CD4-positive, alpha-beta T cell (primary cell): ENCODE results near the gene ATL1. TPM values are rescaled to one million over a fixed set of nuclear protein-coding genes. Genes with fewer than 3 reads are reported as not detected.

Experiments
- ATAC-seq: fragments of 200-7000 bp; cut with Tn5 transposase; one replicate; pipeline ENCODE4 v1.10.0; 2022; ENCODE audit warnings: mild to moderate bottlenecking; ENCODE audit not compliant: poor library complexity
- CTCF ChIA-PET: fragments of 350-600 bp; sonication (Branson Sonifier 250); formaldehyde crosslinking; loops from one replicate; lab custom pipeline; 2021; ENCODE audit warnings: antibody characterized with exemption, inconsistent platforms; lab: Charles Lee
- POLR2A ChIA-PET: fragments of 350-600 bp; sonication (Branson Sonifier 250); formaldehyde crosslinking; loops from one replicate; lab custom pipeline; 2021; ENCODE audit warnings: antibody characterized with exemption, inconsistent platforms; lab: Charles Lee
- DNase-seq, 14 experiments: peaks; one replicate each; pipeline ENCODE4 v3.0.0-alpha.2; 2013 to 2020; ENCODE audit warnings: mixed read lengths in 2 of 14
- H3K27ac ChIP-seq, 2 donors: one replicate each; pipeline versions ENCODE4 v1.5.1 to v1.7.0; 2013; ENCODE audit warnings: low read length in 2 of 2, low read depth in 1 of 2, mild to moderate bottlenecking in 1 of 2
- H3K27me3 ChIP-seq, 2 experiments: 1 replicate in 1 of 2; 2 replicates in 1 of 2; pipeline versions ENCODE4 v1.6.1 to v1.7.0; 2013; ENCODE audit warnings: low read length in 2 of 2, control low read depth in 1 of 2, mild to moderate bottlenecking in 1 of 2, moderate library complexity in 1 of 2; ENCODE audit not compliant: insufficient read depth in 2 of 2, control insufficient read depth in 1 of 2
- H3K36me3 ChIP-seq: one replicate; pipeline ENCODE4 v1.6.1; 2013; ENCODE audit warnings: low read length, control low read depth; ENCODE audit not compliant: insufficient read depth
- H3K4me1 ChIP-seq: one replicate; pipeline ENCODE4 v1.6.1; 2013; ENCODE audit warnings: low read length, control low read depth; ENCODE audit not compliant: insufficient read depth
- H3K4me3 ChIP-seq: one replicate; pipeline ENCODE4 v1.5.1; 2013; ENCODE audit warnings: mild to moderate bottlenecking, low read length, moderate library complexity
- H3K9me3 ChIP-seq, 2 experiments: 1 replicate in 1 of 2; 2 replicates in 1 of 2; pipeline versions ENCODE4 v1.6.1 to v1.7.0; 2013; ENCODE audit warnings: low read length in 2 of 2, mild to moderate bottlenecking in 2 of 2, control low read depth in 1 of 2, moderate library complexity in 1 of 2; ENCODE audit not compliant: control insufficient read depth in 1 of 2, insufficient read depth in 1 of 2
- H3K27ac Mint-ChIP-seq: one replicate; pipeline ENCODE4 v1.8.0; 2020; ENCODE audit warnings: mixed read lengths
- H3K27me3 Mint-ChIP-seq: one replicate; pipeline ENCODE4 v1.8.0; 2021; ENCODE audit warnings: mixed read lengths
- H3K36me3 Mint-ChIP-seq: one replicate; pipeline ENCODE4 v1.8.0; 2021; ENCODE audit warnings: low read depth, mixed read lengths
- H3K4me1 Mint-ChIP-seq: one replicate; pipeline ENCODE4 v1.8.0; 2021; ENCODE audit warnings: low read depth, mixed read lengths
- H3K4me3 Mint-ChIP-seq: one replicate; pipeline ENCODE4 v1.8.0; 2020; ENCODE audit warnings: mild to moderate bottlenecking, mixed read lengths
- H3K9me3 Mint-ChIP-seq: one replicate; pipeline ENCODE4 v1.8.0; 2020; ENCODE audit warnings: mixed read lengths
- intact Hi-C, 2 experiments: fragments of 100-400 bp; cut with DNase I in 1 of 2; cut with micrococcal nuclease in 1 of 2; formaldehyde crosslinking; loops; one replicate each; pipeline versions ENCODE4 v1.15.1 to v1.9.0; 2023 to 2025; cut with DNase I, micrococcal nuclease
- total RNA-seq, 174 experiments: library from RNA in 2 of 174; stranded (reverse) in 2 of 174; gene quantifications; one replicate each; pipeline ENCODE4 v1.2.3 and lab custom pipeline; 2021 to 2026
- TF ChIP-seq, protein P1 (sequence below): fragments of 200-600 bp; IDR thresholded peaks from one replicate; pipeline ENCODE4 v1.8.0; 2022; ENCODE audit warnings: antibody characterized with exemption, mild to moderate bottlenecking

The ATL1 gene
- total RNA-seq, 2 experiments from 2014 or later: 1.2 TPM

DNA sequence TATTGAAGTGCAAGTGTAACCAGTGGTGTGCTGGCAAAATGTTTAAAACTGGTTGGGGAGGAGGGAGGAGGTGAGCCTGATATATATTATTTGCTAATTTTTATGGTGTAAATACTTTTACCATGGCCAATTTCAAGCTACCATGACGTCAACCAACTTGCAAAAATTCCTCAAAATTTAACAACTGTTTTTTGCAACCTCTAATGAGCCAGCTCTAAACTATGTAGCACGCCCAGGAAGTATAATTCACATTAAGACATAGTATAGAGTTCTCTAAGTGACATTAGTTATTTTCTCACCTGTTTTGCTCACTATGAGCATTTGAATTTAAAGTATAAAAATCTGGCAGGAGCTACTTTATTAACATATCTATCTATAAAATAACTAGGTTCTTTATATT lies 41.4 kb downstream of the ATL1 start:
- H3K27ac Mint-ChIP-seq: no peak overlapping the region
- intact Hi-C loops: loop anchor here (2.0 to 5.0 kb wide), 3 partner anchors 111 to 259 kb away; no protein-coding TSS in a partner anchor

DNA sequence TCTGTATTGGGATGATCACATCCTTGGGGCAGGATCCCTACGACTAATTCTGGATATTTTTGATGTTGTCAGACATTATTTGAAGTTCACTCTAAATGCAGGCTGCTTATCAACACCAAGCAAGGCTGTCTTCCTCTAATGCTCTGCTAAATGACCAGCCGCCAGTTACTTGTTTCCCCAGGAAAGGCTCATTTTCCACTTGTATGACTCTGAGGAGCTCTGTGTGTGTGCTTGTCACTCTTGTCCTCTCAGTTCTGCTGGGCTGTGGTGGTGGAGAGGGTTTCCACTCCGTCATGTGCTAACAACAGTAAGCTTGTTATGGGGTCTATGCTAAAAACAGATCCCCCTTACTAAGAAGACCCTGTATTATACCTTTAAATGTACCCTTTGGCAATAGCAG lies 42.1 kb downstream of the ATL1 start:
- H3K4me3 ChIP-seq: no peak overlapping the region
- H3K27ac Mint-ChIP-seq: no peak overlapping the region
- TF ChIP-seq, protein P1, sequence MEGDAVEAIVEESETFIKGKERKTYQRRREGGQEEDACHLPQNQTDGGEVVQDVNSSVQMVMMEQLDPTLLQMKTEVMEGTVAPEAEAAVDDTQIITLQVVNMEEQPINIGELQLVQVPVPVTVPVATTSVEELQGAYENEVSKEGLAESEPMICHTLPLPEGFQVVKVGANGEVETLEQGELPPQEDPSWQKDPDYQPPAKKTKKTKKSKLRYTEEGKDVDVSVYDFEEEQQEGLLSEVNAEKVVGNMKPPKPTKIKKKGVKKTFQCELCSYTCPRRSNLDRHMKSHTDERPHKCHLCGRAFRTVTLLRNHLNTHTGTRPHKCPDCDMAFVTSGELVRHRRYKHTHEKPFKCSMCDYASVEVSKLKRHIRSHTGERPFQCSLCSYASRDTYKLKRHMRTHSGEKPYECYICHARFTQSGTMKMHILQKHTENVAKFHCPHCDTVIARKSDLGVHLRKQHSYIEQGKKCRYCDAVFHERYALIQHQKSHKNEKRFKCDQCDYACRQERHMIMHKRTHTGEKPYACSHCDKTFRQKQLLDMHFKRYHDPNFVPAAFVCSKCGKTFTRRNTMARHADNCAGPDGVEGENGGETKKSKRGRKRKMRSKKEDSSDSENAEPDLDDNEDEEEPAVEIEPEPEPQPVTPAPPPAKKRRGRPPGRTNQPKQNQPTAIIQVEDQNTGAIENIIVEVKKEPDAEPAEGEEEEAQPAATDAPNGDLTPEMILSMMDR: no peak
- CTCF ChIA-PET: no interaction called here
- DNase-seq (no peak), ATAC-seq (no peak)
- no peaks in the 10 kb centered on the region for H3K36me3 Mint-ChIP-seq
- H3K4me1 Mint-ChIP-seq: no peaks in the 10 kb centered on the region
- H3K9me3 ChIP-seq: no peaks in the 10 kb centered on the region
- H3K4me3 Mint-ChIP-seq: no peak overlapping the region
- no peaks in the 10 kb centered on the region for H3K36me3 ChIP-seq
- no peaks in the 10 kb centered on the region for H3K27me3 Mint-ChIP-seq
- no peak overlapping the region for H3K27ac ChIP-seq
- POLR2A ChIA-PET: no interaction called here
- intact Hi-C loops: loop anchor here (5.0 kb wide), 2 partner anchors 110 to 175 kb away; no protein-coding TSS in a partner anchor
- no peaks in the 10 kb centered on the region for H3K4me1 ChIP-seq
- H3K27me3 ChIP-seq: no peaks in the 10 kb centered on the region
- H3K9me3 Mint-ChIP-seq: no peaks in the 10 kb centered on the region

More for the DNA sequence above, 41.4 kb downstream of the ATL1 start:
- H3K27me3 ChIP-seq: no peaks in the 10 kb centered on the region
- H3K27ac ChIP-seq: no peak overlapping the region
- TF ChIP-seq, protein P1: no peak
- ChIA-PET CTCF (no interaction called here), POLR2A (interaction anchor here (0.6 to 1.8 kb wide), 2 partner anchors 155 to 259 kb away, joined by 3 to 6 read pairs; no protein-coding TSS in a partner anchor)
- no peaks in the 10 kb centered on the region for H3K4me1 Mint-ChIP-seq
- H3K9me3 ChIP-seq: no peaks in the 10 kb centered on the region
- H3K4me3 Mint-ChIP-seq: no peak overlapping the region
- no peaks in the 10 kb centered on the region for H3K36me3 Mint-ChIP-seq
- DNase-seq (no peak), ATAC-seq (no peak)
- H3K4me1 ChIP-seq: no peaks in the 10 kb centered on the region
- H3K36me3 ChIP-seq: no peaks in the 10 kb centered on the region
- no peak overlapping the region for H3K4me3 ChIP-seq
- H3K27me3 Mint-ChIP-seq: no peaks in the 10 kb centered on the region
- H3K9me3 Mint-ChIP-seq: no peaks in the 10 kb centered on the region

DNA sequence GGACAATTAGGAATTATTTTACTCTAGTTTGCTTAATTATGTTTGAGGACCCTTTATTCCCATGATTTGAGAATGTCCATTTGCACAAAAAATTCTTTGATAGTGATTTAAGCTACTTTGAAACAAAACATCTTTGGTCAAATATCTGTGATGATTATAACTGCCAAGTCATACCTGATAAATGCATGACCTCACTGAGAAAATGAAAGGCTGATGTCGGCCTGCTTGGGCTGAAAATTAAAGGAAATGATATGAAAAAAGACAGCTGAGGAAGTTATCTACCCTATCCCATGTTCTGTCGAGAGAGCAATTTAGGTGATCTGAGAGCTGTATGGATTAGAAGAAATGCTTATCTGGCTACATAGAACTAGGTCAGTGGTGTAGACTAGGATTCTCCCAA lies 43.6 kb downstream of the ATL1 start:
- no peaks in the 10 kb centered on the region for H3K27me3 Mint-ChIP-seq
- intact Hi-C loops: loop anchor here (5.0 kb wide), 2 partner anchors 109 to 174 kb away; no protein-coding TSS in a partner anchor
- H3K4me1 ChIP-seq: no peaks in the 10 kb centered on the region

More for the DNA sequence above, 43.6 kb downstream of the ATL1 start:
- ChIA-PET POLR2A (no interaction called here), CTCF (no interaction called here)
- Mint-ChIP-seq H3K36me3 (no peaks in the 10 kb centered on the region), H3K27ac (no peak overlapping the region), H3K4me1 (no peaks in the 10 kb centered on the region), H3K4me3 (no peak overlapping the region), H3K9me3 (no peaks in the 10 kb centered on the region)
- DNase-seq: no peak
- TF ChIP-seq, protein P1: no peak
- H3K27ac ChIP-seq: no peak overlapping the region
- H3K36me3 ChIP-seq: no peaks in the 10 kb centered on the region
- H3K27me3 ChIP-seq: no peaks in the 10 kb centered on the region
- ATAC-seq: no peak
- no peak overlapping the region for H3K4me3 ChIP-seq
- H3K9me3 ChIP-seq: no peaks in the 10 kb centered on the region
